WTC11 (cell line): ENCODE results near the gene IL5. TPM values are rescaled to one million over a fixed set of nuclear protein-coding genes. Genes with fewer than 3 reads are reported as not detected.

Source experiments
- ATAC-seq: fragments of 200-7000 bp; cut with Tn5 transposase; 2 replicates; pipeline ENCODE4 v1.10.0; 2021; ENCODE audit warnings: mild to moderate bottlenecking, moderate library complexity
- CTCF ChIA-PET: fragments of 300-600 bp; sonication (Branson Sonifier 250); formaldehyde crosslinking; loops from one replicate; lab custom pipeline; 2021; ENCODE audit warnings: antibody characterized with exemption; lab: Charles Lee
- POLR2A ChIA-PET: fragments of 350-600 bp; sonication (Branson Sonifier 250); formaldehyde crosslinking; loops from one replicate; lab custom pipeline; 2021; ENCODE audit warnings: antibody characterized with exemption; lab: Charles Lee
- DNase-seq: peaks from one replicate; pipeline ENCODE4 v3.0.0; 2021; ENCODE audit warnings: low spot score
- H3K27ac Mint-ChIP-seq: 2 replicates; pipeline ENCODE4 v1.8.0; 2021; ENCODE audit warnings: mixed read lengths
- H3K27me3 Mint-ChIP-seq: 2 replicates; pipeline ENCODE4 v1.8.0; 2021; ENCODE audit warnings: low read depth, mild to moderate bottlenecking, moderate library complexity, mixed read lengths
- H3K36me3 Mint-ChIP-seq: 2 replicates; pipeline ENCODE4 v1.8.0; 2021; ENCODE audit warnings: mixed read lengths
- H3K4me1 Mint-ChIP-seq: 2 replicates; pipeline ENCODE4 v1.8.0; 2022; ENCODE audit warnings: mixed read lengths
- H3K4me3 Mint-ChIP-seq: 2 replicates; pipeline ENCODE4 v1.8.0; 2021; ENCODE audit warnings: mild to moderate bottlenecking, moderate library complexity, mixed read lengths
- H3K9me3 Mint-ChIP-seq: 2 replicates; pipeline ENCODE4 v1.8.0; 2021; ENCODE audit warnings: mixed read lengths
- CREB1 ChIP-seq: sonication (generic); formaldehyde crosslinking; IDR thresholded peaks from 2 replicates; pipeline ENCODE4 v1.8.0; 2023; ENCODE audit warnings: mild to moderate bottlenecking, missing genetic modification reagents
- FOXJ3 ChIP-seq: sonication (generic); formaldehyde crosslinking; IDR thresholded peaks from 2 replicates; pipeline ENCODE4 v1.9.0; 2021; ENCODE audit warnings: missing genetic modification reagents, mild to moderate bottlenecking, borderline replicate concordance
- GABPB1 ChIP-seq: sonication (generic); formaldehyde crosslinking; IDR thresholded peaks from 2 replicates; pipeline ENCODE4 v1.8.1; 2023; ENCODE audit warnings: mild to moderate bottlenecking, missing genetic modification reagents
- GRHL2 ChIP-seq: fragments of 250-450 bp; sonication (Bioruptor Pico); IDR thresholded peaks from 2 replicates; pipeline ENCODE4 v1.8.0; 2022; ENCODE audit warnings: mild to moderate bottlenecking, moderate library complexity; ENCODE audit not compliant: insufficient replicate concordance, severe bottlenecking
- HMGA2 ChIP-seq: fragments of 250-450 bp; sonication (Bioruptor Pico); IDR thresholded peaks from 2 replicates; pipeline ENCODE4 v1.4.0; 2021; ENCODE audit warnings: mild to moderate bottlenecking, moderate library complexity
- MYBL2 ChIP-seq: sonication (generic); formaldehyde crosslinking; IDR thresholded peaks from 2 replicates; pipeline ENCODE4 v1.8.1; 2023; ENCODE audit warnings: mild to moderate bottlenecking, moderate library complexity, missing genetic modification reagents
- NFYB ChIP-seq: sonication (generic); formaldehyde crosslinking; conservative IDR thresholded peaks from 2 replicates; pipeline ENCODE4 v1.8.0; 2022; ENCODE audit warnings: low read depth, missing genetic modification reagents
- SOX15 ChIP-seq: fragments of 250-450 bp; sonication (Bioruptor Pico); IDR thresholded peaks from 2 replicates; pipeline ENCODE4 v1.9.0; 2021; ENCODE audit warnings: mild to moderate bottlenecking
- TEAD4 ChIP-seq: sonication (generic); formaldehyde crosslinking; IDR thresholded peaks from 2 replicates; pipeline ENCODE4 v1.8.0; 2022; ENCODE audit warnings: mild to moderate bottlenecking, missing genetic modification reagents
- ZNF423 ChIP-seq: fragments of 250-450 bp; sonication (Bioruptor Pico); IDR thresholded peaks from 2 replicates; pipeline ENCODE4 v2.1.2; 2022; ENCODE audit warnings: mild to moderate bottlenecking, moderate library complexity
- total RNA-seq: library from RNA; stranded (reverse); gene quantifications from 3 replicates; pipeline ENCODE4 v1.2.3, GENCODE V29; 2021
- TF ChIP-seq, protein P1 (sequence below): sonication (generic); formaldehyde crosslinking; IDR thresholded peaks from 2 replicates; pipeline ENCODE4 v1.8.1; 2022; ENCODE audit warnings: low read depth, missing genetic modification reagents, borderline replicate concordance
- TF ChIP-seq, protein P2 (sequence below): sonication (generic); formaldehyde crosslinking; IDR thresholded peaks from 2 replicates; pipeline ENCODE4 v1.8.1; 2022; ENCODE audit warnings: low read depth, mild to moderate bottlenecking, moderate library complexity, missing genetic modification reagents, borderline replicate concordance
- TF ChIP-seq, protein P3 (sequence below): sonication (generic); formaldehyde crosslinking; IDR thresholded peaks from 2 replicates; pipeline ENCODE4 v1.8.0; 2023; ENCODE audit warnings: mild to moderate bottlenecking, missing genetic modification reagents
- TF ChIP-seq, protein P4 (sequence below): sonication (generic); formaldehyde crosslinking; IDR thresholded peaks from 2 replicates; pipeline ENCODE4 v1.8.0; 2022; ENCODE audit warnings: mild to moderate bottlenecking, missing genetic modification reagents
- TF ChIP-seq, protein P5 (sequence below): sonication (generic); formaldehyde crosslinking; IDR thresholded peaks from 2 replicates; pipeline ENCODE4 v1.8.0; 2022; ENCODE audit warnings: mild to moderate bottlenecking, missing genetic modification reagents

Gene IL5
- total RNA-seq, 1 experiment from 2014 or later, result not detected

DNA sequence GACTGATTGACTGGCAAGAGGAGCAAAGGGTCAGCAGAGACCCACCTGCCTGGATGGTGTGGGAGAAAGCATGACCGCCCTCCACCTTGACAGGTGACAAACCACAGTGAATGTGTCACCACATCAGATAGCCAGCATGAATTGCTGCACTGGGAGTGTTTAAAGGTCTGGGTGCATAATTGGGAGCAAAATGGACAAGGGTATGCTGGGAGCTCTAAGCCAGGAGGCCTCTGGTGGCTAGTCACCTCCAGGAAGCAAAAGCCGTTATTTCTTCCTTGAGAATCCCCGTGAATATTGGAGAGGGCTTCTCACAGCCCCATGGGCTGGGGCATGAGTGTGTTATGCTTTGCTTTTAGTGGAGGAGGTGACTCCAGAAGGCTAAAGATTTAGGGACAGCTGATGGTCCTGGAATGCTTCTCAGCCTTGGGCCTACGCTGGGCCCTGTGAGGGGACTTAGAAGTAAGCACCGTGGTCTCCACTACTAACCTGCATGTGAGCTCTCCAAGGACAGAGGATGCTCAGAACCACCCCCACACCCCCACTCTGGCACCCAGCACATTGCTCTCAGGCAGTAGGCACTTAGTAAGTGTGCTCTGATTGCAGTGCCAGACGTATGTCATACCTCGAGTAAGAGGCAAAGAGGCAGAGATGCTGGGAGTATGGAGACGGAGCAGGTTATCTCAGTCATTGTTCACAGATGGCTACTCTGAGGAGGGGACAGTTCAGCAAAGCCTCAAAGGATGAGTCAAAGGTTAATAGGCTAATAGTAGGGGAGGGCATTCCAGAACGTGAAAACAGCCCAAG, 43.7 kb downstream of the IL5 start:
- H3K4me3 Mint-ChIP-seq, result no peak overlapping the region
- no peak for DNase-seq
- ATAC-seq, result no peak
- ChIA-PET CTCF (interaction anchor here (1.2 to 4.3 kb wide), 15 partner anchors 9 to 113 kb away, joined by 4 to 62 read pairs (median 13); partner anchors contain the start of gene IRF1), POLR2A (no interaction called here)
- H3K27ac Mint-ChIP-seq, result no peak overlapping the region
- H3K27me3 Mint-ChIP-seq, result no peaks in the 10 kb centered on the region; the same call in 1 of the 2 replicates
- H3K36me3 Mint-ChIP-seq, result no peaks in the 10 kb centered on the region
- H3K4me1 Mint-ChIP-seq, result peaks cover 13% of the 10 kb centered on the region
- TF ChIP-seq, protein P1, sequence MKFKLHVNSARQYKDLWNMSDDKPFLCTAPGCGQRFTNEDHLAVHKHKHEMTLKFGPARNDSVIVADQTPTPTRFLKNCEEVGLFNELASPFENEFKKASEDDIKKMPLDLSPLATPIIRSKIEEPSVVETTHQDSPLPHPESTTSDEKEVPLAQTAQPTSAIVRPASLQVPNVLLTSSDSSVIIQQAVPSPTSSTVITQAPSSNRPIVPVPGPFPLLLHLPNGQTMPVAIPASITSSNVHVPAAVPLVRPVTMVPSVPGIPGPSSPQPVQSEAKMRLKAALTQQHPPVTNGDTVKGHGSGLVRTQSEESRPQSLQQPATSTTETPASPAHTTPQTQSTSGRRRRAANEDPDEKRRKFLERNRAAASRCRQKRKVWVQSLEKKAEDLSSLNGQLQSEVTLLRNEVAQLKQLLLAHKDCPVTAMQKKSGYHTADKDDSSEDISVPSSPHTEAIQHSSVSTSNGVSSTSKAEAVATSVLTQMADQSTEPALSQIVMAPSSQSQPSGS (CRISPR knock-in tag), result no peak
- TF ChIP-seq NFYB (no peak), GABPB1 (CRISPR knock-in tag) (no peak), MYBL2 (CRISPR knock-in tag) (no peak), HMGA2 (CRISPR knock-in tag) (no peak), TEAD4 (CRISPR knock-in tag) (no peak)
- TF ChIP-seq, protein P2, sequence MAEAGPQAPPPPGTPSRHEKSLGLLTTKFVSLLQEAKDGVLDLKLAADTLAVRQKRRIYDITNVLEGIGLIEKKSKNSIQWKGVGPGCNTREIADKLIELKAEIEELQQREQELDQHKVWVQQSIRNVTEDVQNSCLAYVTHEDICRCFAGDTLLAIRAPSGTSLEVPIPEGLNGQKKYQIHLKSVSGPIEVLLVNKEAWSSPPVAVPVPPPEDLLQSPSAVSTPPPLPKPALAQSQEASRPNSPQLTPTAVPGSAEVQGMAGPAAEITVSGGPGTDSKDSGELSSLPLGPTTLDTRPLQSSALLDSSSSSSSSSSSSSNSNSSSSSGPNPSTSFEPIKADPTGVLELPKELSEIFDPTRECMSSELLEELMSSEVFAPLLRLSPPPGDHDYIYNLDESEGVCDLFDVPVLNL (CRISPR knock-in tag), result no peak
- TF ChIP-seq, protein P3, sequence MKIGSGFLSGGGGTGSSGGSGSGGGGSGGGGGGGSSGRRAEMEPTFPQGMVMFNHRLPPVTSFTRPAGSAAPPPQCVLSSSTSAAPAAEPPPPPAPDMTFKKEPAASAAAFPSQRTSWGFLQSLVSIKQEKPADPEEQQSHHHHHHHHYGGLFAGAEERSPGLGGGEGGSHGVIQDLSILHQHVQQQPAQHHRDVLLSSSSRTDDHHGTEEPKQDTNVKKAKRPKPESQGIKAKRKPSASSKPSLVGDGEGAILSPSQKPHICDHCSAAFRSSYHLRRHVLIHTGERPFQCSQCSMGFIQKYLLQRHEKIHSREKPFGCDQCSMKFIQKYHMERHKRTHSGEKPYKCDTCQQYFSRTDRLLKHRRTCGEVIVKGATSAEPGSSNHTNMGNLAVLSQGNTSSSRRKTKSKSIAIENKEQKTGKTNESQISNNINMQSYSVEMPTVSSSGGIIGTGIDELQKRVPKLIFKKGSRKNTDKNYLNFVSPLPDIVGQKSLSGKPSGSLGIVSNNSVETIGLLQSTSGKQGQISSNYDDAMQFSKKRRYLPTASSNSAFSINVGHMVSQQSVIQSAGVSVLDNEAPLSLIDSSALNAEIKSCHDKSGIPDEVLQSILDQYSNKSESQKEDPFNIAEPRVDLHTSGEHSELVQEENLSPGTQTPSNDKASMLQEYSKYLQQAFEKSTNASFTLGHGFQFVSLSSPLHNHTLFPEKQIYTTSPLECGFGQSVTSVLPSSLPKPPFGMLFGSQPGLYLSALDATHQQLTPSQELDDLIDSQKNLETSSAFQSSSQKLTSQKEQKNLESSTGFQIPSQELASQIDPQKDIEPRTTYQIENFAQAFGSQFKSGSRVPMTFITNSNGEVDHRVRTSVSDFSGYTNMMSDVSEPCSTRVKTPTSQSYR, result no peak
- TF ChIP-seq, protein P4, sequence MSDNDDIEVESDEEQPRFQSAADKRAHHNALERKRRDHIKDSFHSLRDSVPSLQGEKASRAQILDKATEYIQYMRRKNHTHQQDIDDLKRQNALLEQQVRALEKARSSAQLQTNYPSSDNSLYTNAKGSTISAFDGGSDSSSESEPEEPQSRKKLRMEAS (CRISPR knock-in tag), result no peak
- TF ChIP-seq, protein P5, sequence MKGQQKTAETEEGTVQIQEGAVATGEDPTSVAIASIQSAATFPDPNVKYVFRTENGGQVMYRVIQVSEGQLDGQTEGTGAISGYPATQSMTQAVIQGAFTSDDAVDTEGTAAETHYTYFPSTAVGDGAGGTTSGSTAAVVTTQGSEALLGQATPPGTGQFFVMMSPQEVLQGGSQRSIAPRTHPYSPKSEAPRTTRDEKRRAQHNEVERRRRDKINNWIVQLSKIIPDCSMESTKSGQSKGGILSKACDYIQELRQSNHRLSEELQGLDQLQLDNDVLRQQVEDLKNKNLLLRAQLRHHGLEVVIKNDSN (CRISPR knock-in tag), result no peak
- TF ChIP-seq, all 79 proteins: peak for 0
- H3K9me3 Mint-ChIP-seq, result no peaks in the 10 kb centered on the region

DNA sequence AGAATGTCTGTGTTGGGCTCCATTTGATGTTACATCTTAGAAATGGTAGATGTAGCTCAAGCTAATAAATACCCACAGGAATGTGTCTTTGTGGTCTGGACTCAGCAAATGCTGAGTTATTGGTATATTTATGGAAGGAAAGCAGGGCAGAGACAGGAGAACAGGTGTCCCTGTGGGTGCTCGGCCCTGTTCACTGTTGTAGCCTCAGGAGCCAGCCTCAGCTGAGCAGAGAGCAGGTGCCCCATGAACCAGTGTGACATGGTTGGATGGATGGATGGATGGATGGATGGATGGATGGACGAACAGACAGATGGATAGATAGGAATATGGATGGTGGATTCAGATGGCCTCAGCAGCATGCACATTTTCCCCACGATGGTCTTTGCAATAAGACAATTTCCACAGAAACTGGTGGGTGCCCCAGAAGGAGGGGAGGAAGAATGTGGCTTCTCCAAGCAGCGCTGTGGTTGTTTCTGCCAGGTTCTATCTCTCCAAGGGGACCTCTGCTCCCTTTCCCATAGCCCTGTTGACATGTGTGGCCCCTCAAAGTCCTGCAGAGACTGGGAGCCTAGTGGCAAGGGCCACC, 44.5 kb downstream of the IL5 start:
- ATAC-seq (no peak), DNase-seq (no peak)
- H3K36me3 Mint-ChIP-seq, result no peaks in the 10 kb centered on the region
- H3K4me3 Mint-ChIP-seq, result no peak overlapping the region
- H3K27ac Mint-ChIP-seq, result no peak overlapping the region
- H3K4me1 Mint-ChIP-seq, result peaks cover 16% of the 10 kb centered on the region
- ChIA-PET CTCF (interaction anchor here (1.7 to 4.3 kb wide), 5 partner anchors 28 to 112 kb away, joined by 7 to 52 read pairs (median 15); no protein-coding TSS in a partner anchor), POLR2A (no interaction called here)
- H3K27me3 Mint-ChIP-seq, result peaks cover 3% of the 10 kb centered on the region
- H3K9me3 Mint-ChIP-seq, result no peaks in the 10 kb centered on the region
- no peak for TF ChIP-seq FOXJ3 (CRISPR knock-in tag)
- no peak for TF ChIP-seq GRHL2 (CRISPR knock-in tag)
- no peak for TF ChIP-seq CREB1
- TF ChIP-seq SOX15 (CRISPR knock-in tag), result no peak
- TF ChIP-seq ZNF423 (CRISPR knock-in tag), result no peak
